ENCODE results near the gene MOB3B.
"Not testable (repeated sequence)": the region's sequence is repeated elsewhere in the genome, so short reads cannot be mapped to it uniquely, and the experiment has no call there.

The MOB3B gene

DNA sequence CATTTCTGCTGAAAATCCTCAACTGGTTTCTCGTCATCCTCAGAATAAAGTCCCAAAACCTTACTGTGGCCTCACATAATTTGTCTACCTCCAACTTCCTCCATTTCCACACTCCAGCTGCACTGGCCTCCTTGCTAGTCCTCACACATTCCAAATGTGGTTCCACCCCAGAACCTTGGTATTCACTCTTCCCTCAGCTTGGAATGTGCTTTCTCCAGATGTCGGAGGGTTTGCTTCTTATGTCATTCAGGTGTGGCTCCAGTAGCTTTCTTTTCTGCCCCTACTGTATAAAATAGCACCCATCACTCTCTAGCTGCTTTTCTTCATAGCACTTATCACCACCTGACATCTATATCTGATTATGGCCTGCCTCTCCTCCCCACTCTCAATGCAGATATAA lies 108.0 kb downstream of the MOB3B start:
- peak; percentile 18 for DNase-seq (ENCODE audit: low spot score)

DNA sequence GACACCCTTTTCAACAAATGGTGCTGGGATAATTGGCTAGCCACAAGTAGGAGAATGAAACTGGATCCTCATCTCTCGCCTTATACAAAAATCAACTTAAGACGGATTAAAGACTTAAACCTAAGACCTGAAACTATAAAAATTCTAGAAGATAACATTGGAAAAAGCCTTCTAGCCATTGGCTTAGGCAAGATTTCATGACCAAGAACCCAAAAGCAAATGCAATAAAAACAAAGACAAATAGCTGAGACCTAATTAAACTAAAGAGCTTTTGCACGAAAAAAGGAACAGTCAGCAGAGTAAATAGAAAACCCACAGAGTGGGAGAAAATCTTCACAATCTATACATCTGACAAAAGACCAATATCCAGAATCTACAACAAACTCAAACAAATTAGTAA lies 110.1 kb downstream of the MOB3B start:
- not testable (repeated sequence) for DNase-seq (ENCODE audit: low spot score)

DNA sequence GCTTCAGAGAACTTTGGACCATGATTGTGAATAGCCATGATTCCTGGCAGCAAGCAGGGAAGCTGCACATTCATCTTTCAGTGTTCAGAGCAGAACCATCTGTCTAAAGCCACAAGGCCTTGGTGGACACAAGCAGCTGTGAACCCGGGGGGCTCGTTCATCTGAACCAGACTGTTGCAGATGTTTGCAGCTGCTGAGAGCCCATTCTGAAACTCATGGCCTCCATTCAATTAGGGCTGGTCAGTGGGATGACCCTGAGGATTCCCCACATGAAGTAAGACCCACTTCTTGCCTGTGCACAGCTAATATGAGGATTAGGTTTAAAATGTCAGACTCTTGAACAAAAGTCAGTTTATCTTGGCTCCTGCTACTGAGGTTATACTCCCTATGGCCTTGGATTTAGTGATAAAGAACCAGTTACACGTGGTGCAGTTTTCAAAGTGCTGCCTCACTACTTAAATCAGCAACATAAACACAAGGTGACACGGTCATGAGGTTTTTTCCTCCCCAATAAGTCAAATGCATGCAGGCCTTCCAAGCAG lies 115.3 kb downstream of the MOB3B start:
- DNase-seq (ENCODE audit: low spot score): no peak

DNA sequence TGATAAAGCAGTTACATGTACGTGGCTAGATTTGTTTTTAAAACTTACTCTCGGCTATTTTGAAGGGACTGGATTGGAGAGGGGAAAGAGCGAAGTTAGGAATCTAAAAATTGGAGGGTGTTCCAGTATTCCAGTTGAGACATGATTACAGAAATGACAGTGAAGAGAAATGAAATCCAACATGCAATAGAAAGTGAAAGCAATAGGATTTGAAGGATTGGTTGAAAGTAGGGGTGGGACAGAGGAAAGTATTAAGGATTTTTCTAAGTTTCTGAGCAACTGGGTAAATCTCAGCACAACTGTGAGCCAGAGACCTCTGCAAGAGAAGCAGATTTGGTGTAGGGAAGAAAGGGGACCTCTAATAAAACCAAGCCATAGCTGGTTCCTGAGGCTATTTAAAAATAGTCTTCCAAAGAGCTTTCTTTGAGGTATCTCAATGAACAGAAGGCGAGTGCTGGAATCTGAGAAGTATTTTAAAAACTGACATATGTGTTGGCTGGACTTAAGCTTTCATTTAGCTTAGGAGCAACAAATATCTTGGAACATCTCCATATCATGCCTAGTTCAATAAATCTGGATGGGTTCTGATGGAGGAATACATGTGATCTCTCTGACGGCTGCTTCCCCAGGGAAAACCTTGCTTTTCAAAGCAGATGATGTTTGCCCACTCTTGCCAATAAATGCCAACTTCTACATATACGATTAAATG lies 115.9 kb downstream of the MOB3B start:
- peak; percentile 18 for DNase-seq (ENCODE audit: low spot score)

DNA sequence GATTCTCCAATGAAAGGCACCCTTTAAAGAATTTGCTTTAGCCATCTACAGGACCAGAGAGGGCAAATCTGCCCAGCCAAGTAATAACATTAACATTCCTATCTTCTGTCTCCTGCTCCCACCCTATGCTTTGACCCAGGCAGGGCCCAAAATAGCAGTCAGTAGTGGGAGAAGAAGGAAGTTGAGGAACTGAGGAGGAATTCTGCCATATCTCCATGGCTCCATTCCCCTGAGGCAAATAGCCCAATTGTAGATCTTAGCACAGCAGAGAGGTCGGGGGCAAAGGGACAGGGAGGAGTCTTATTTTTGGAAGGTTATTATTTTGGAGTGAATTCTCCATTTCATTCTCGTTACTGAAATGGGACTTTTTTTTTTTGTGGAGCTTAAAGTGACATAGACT lies 116.7 kb downstream of the MOB3B start:
- DNase-seq (ENCODE audit: low spot score): no peak

DNA sequence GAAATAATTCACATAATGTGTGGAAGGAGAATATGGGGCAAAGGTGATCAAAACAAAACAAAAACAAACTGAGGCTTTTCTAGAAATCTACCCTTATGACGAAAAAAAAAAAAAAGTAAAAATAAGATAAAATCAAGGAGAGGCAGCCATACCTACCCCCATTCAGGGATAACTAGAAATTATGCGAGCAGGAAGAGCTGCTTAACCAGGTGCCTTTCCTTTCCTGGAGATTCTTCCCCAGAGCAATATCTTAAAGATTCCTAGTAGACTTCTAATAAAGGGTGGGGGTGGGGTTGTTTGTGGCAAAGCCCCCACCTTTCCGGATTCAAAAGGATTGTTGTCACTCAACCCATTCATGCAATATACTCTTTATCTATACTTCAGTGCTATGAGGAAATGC lies 117.5 kb downstream of the MOB3B start:
- no peak for DNase-seq (ENCODE audit: low spot score)

DNA sequence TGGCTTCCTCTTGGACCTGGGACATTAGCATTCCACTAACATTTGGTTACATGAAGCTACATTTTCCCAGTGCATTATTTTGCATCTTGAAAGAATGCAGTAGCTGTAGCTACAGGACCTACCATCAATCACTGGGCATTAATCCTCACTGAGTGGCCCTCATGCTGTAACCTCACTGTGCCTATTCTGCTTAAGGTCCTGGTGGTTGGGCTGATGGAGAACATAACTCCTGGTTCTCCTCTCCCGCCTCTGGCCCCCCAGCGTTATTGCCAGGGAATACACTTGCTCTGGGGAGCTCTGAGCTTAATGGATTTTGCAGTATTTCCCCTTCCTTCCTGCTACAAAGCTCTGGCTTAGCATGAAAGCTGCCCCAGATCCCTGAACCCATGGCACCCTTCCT lies 121.1 kb downstream of the MOB3B start:
- no peak for DNase-seq (ENCODE audit: low spot score)

DNA sequence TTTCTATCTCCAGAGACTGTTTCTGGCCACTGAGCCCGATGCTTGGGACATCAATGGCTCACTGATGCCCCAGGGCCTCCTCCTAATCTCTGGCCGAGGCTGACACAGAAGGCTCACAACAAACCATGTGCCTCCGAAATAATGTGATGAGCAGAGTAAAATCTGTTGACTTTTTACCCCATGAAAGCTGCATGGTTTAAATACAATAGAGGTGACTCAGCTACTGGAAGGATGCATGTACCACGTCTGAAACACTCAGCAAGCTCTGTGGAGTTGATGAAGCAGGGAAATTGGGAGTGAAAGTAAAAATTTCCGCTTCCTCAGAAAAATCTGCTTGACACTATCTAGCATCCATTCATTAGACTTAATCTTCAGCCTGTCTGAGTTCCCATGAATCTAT lies 121.6 kb downstream of the MOB3B start:
- peak; percentile 62 for DNase-seq (ENCODE audit: low spot score)

DNA sequence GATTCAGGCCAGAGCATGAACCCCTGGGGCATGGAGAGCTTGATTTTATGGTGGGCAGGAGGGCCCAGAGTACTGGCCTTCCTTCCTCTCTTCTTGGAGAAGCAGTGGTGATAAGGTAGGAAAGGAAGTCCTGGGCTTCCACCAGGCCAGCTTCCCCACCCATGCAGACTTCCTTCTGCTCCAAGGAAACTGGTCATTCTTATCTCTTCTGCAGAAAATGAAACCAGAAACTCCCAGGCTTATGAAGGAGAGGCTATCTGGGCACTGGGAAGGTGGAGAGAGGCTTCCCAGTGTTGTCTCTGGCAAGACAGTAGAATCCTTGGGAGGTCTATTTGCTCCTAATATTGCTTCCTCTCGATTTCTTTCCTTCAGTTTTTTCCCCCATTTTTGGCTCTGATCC lies 122.1 kb downstream of the MOB3B start:
- DNase-seq (ENCODE audit: low spot score): no peak

DNA sequence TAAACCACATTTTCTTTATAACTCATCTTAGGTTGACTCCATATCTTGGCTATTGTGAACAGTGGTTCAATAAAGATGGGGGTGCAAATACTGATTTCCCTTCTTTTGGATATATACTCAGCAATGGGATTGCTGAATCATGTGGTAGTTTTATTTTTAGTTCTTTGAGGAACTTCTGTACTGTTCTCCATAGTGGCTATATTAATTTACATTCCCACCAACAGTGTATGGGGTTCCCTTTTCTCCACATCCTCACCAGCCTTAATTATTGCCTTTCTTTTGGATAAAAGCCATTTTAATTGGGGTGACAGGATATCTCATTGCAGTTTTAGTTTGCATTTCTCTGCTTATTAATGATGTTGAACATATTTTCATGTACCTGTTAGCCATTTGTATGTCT lies 125.0 kb downstream of the MOB3B start:
- DNase-seq (ENCODE audit: low spot score): no peak

DNA sequence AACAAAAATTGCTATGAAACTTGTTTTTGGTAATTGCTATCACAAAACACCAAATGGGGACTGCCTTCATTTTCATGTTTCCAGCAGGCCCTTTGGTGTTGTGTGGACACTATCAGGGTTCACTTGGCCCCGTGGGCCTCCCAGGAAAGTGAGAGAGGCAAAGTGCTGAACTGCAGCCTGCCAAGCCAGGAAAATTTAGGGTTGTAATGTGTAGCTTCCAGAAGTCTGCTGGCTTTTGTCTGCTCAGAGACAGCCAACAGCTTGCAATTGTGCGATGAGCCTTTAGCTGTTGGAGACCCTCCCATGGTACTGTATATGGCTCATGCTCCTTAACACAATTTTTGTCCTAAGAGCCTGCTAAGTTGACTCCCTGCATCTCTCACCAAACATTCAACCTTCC lies 127.0 kb downstream of the MOB3B start:
- DNase-seq (ENCODE audit: low spot score): no peak

DNA sequence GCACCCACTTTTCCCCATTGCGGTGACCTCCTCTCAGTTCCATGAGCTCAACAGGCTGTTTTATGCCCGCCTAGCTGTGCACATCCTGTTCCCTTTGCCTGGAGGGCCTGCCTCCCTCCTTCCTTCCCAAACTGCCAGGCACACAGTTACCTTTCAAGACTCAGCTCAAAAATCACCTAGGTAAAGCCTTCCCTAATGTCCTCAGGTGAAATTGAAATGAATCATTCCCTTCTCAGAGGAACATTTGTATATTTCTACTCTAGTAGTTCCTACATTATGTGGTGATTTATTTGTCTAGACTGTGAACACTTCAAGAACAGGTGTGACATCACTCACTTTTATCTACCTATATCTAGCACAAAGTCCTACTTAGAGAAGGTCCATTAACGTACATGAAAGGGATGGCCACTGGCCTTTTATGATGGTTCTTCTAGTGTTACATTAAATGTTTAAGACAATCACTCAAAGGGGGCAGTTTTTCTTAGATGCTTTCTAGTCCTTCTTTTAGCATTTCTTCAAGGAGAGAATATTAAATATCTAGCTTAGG lies 129.2 kb downstream of the MOB3B start:
- DNase-seq (ENCODE audit: low spot score): no peak

DNA sequence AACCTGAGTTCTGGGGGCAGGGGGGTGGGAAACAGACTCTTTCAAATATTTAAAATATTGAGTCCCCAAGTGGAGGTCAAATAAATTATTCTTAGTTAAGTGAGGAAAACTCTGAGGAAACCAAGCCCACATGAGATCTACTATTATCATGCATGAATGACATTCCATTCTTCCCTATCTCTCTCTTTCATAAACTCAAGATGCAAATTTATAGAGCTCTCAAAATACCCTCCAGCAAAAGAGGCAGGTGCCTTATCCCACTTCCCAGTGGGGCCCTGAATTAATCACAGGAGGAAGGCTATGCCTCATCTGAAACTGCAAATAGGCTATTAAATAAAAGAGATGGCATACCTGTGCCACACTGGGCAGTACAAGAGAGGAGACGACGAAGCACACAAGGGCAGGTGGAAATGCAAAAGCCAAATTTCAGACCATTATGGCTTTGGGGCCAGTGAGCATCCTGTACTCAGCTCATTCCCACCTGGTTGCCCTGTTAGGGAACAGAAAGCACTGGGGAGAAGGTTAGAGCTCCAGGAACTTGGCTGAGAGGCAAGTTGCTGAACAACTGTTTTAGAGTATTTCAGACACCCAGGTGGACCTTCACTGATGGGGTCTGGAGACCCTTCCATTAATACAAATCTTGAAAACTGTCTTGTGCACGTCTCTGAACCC lies 130.5 kb downstream of the MOB3B start:
- DNase-seq (ENCODE audit: low spot score): no peak

DNA sequence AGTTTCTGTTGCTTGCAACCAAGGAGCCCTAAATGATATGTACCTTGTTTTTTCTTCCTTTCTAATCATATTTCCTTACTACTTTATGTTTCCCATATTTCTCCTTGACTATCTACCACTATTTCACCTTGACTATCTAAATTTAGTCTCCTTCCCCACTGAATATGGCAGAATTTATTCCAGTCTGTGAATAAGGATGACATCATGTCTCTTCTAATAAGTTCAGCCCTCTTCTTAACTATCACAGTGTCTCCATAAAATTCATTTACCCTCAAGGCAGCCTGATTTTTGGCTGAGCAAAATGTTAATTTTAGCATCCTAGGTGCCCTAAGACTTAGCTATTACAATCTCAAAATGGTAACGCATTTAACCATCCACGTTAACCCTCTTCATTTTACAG lies 133.1 kb downstream of the MOB3B start:
- DNase-seq (ENCODE audit: low spot score): no peak

DNA sequence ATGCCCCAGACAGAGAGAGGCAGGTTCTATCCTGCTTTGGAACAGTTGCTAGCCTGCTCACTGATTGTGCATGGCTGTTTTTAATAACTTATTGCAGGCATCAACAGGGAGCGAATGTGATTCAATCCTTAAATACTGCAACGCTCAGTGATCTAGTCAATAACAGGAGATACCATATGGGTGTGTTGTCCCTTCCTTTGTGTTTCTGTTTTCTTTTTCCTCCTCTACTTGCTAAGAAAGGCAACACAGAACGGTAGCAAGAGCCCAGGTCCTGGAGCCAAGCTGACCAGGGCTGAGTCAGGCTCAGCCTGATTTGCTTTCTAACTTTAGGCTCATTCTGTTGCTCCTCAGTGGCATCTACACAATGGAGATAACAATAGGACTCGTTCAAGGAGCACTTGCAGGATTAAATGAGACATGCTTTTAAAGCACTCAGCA lies 134.1 kb downstream of the MOB3B start:
- no peak for DNase-seq (ENCODE audit: low spot score)

DNA sequence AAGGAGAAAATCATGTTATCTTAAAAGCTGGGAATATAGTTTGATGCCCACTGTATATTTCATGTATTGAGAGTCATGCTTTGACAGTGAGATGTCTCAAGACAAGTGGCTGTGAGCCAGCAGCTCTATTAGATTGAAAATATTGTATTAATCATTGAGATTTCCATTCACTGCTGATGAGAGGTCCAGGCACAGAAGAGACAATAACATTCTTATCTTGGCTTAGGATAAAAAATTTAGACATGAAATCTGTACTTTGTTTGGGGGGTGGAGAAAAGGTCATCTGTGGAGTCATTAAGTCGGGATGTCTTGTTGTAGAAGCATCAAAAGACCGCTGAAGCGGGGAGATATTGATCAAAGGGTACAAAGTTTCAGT lies 134.8 kb downstream of the MOB3B start:
- no peak for DNase-seq (ENCODE audit: low spot score)

DNA sequence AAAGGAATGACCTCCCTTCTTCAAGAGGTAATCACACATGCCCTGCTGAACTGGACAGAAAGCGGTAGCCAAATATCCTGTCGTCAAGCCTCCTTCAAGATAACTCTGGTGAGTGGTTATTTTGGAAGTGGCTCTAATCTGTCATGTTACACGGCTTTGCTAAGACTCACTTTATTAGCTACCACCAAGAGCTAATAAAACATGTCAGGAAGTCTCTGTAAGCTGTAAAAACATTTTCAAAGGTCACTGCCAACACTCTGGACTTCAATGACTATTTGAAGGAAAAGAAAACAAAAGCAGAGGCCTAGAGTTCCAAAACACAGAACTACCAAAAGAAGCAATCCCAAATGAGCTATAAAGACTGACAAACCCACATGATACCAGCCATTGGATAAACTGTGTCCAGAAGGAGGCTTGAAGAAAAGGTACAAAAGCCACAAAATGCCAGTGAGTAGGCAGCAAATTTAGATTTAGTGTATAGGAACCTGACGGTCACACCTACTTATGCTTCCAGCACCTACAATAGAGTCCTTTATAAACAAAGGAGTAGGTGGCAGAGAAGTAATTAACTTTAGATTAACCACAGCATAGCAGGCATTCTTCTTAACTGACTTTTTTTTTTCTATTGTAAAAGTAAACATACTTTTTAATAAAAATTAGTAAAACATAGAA lies 135.3 kb downstream of the MOB3B start:
- no peak for DNase-seq (ENCODE audit: low spot score)

DNA sequence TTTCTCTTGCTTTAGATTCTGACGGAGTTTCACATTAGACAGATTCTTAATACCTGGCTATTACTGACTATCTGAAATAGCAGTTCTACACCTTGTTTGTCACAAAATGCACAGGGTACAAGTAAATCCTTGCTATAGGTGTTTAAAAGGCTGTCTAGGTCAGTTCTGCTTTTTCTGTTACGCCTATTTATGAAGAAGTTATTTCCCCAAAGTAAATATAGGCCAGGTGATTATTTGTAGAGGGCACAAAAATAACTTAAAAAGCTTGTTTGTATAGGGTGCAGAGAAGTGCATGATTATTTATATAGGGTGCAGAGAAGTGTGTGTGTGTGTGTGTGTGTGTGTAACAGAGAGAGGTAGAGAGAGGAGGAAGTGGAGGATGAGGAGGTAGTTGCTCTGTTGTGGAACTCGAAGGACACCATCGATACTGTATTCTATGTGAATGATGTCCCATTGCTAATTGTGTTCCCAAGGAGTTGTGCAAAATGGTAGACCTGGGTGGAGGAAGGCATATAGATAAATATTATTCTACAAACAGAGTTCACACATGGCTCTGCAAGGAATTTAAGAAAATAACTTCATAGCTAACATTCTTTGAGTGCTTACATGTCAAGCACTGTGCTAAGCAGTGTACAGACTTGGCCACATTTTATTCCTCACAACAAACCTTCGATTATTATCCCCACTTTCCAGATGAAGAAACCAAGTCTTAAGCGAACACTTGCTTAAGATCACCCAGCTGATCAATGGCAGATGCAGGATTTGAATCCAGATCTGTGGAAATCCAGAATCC lies 136.4 kb downstream of the MOB3B start:
- DNase-seq (ENCODE audit: low spot score): no peak

DNA sequence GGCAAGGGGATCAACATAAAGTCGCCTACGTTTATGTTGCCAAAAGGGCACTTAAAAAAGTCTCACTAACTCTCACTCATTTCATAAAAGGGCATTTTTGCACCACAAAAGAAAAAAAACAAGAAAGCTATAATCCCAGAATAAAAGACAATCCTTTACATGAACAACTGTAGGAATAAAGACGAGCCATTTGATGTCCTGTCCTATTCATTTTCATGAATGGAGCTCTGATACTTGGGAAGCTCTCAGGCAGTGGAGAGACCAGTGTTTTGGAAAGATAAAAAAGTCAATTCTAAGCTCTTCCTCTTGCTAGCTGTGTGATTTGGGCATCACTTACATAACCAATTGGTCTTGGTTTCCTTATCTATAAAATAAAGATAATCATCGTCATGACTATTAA lies 137.2 kb downstream of the MOB3B start:
- DNase-seq (ENCODE audit: low spot score): no peak

DNA sequence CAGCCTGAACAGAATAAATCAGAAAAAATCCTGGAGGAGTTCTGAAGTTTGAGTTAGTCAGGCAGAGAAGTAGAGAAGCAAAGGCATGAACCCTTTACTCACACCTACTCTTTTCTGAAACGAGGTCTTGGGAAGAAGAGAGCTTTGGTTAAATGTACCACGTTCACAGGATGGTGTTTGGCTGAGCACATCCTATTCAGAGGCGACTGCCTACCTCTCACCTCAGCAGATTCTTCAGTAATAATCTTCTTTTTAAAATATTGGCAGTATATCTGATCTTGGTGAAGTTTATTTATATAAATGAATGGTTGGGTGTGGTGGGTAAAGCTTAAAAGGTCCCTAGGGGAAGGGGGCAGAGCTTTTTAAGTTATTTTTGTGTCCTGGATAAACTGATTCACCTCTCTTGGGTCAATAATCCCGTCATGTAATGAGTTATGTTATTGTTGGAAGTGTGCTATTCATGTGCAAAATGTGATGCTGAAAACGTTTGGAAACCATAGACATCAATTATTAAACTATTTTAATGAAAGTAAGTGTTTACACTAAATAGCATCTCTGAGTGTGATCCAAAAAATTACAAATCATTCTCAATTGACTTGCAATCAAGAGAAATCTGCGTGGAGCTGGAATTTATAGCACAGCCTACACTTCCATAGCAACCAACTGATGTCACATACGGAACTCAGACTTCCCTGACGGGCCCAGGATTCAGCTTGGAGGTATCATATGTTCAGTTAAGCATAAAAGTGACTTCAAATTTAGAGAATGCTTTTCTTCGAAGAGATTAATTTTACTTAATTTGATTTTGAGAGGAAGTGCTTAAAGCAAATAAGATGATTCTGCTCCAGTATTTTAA lies 138.3 kb downstream of the MOB3B start:
- DNase-seq (ENCODE audit: low spot score): no peak

DNA sequence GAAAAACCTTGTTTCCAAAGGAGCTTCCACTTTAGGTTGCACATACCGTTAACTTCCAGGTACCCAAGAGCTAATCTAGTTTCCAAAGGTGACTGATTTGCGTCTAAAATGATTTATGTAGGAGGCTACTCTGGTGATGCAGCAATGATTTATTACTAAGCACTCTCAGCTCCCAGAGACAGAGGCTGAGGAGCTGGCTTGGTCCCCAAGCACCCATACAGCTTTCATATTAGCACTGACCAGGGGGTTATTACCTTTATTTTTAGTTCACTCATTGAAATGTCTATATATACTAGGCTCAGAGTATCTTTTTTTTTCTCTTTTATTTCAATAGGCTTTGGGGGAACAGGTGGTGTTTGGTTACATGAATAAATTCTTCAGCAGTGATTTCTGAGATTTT lies 141.5 kb downstream of the MOB3B start:
- no peak for DNase-seq (ENCODE audit: low spot score)
